ENCODE measurements around the gene RNF145.
"Not testable (repeated sequence)": the region's sequence is repeated elsewhere in the genome, so short reads cannot be mapped to it uniquely, and the experiment has no call there.

The RNF145 gene

DNA sequence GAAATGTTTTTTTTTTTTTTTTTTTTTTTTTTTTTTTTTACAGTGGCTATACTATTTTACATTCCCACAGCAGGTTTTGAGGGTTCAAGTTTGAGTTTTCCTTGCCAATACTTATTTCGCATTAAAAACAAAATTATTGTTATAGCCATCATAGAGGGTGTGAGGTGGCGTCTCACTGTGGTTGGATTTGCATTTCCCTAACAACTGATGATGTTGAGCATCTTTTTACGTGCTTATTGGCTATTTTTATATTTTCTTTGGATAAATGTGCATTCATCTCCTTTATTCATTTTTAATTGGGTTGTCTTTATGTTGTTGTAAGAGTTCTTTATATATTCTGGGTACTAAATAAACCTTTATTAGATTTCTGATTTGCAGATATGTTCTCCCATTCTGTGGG lies 34.8 kb upstream of the RNF145 start:
- Histone ChIP-seq H3K4me3 (ENCODE audit: control insufficient read depth in 1 of 7, extremely low read depth in 1 of 7, insufficient read depth in 4 of 7, low read depth in 2 of 7, low read length in 6 of 7) (no peak overlapping the region), H3K27me3 (replicated peaks in 2 of 5; ENCODE audit: control insufficient read depth in 4 of 5, insufficient read depth in 5 of 5, low read length in 4 of 5) (no peaks in the 10 kb centered on the region), H3K27ac (ENCODE audit: insufficient read depth in 1 of 2, low read depth in 1 of 2, low read length in 2 of 2, poor library complexity in 1 of 2, severe bottlenecking in 2 of 2) (no peak overlapping the region), H3K36me3 (ENCODE audit: control insufficient read depth in 4 of 4, insufficient read depth in 4 of 4, low read length in 3 of 4) (no peaks in the 10 kb centered on the region), H3K4me1 (ENCODE audit: control extremely low read depth in 1 of 4, control insufficient read depth in 4 of 4, insufficient read depth in 4 of 4, low read length in 3 of 4) (peaks cover 4 to 20% (median 8%) of the 10 kb centered on the region in 4 experiments), H3K9me3 (ENCODE audit: control extremely low read depth in 1 of 5, control insufficient read depth in 4 of 5, insufficient read depth in 2 of 5, low read depth in 1 of 5, low read length in 4 of 5) (no peaks in the 10 kb centered on the region)
- DNase-seq: peak in 1 of 3 donors; percentile 9
- no CpG with 5 or more reads among the region's 3 CpGs for WGBS (ENCODE audit: insufficient coverage)
- ChIA-PET CTCF (interaction anchor here (0.7 kb wide), 1 partner anchor 13 kb away, joined by 3 read pairs; no protein-coding TSS in a partner anchor), POLR2A (no interaction called here)

GRCh38 chr5:159243385-159243784 lies 34.0 kb upstream of the RNF145 start:
- Histone ChIP-seq H3K27me3 (replicated peaks in 2 of 5; ENCODE audit: control insufficient read depth in 4 of 5, insufficient read depth in 5 of 5, low read length in 4 of 5) (no peaks in the 10 kb centered on the region), H3K36me3 (ENCODE audit: control insufficient read depth in 4 of 4, insufficient read depth in 4 of 4, low read length in 3 of 4) (no peaks in the 10 kb centered on the region), H3K4me3 (ENCODE audit: control insufficient read depth in 1 of 7, extremely low read depth in 1 of 7, insufficient read depth in 4 of 7, low read depth in 2 of 7, low read length in 6 of 7) (no peak overlapping the region), H3K9me3 (ENCODE audit: control extremely low read depth in 1 of 5, control insufficient read depth in 4 of 5, insufficient read depth in 2 of 5, low read depth in 1 of 5, low read length in 4 of 5) (no peaks in the 10 kb centered on the region), H3K27ac (ENCODE audit: insufficient read depth in 1 of 2, low read depth in 1 of 2, low read length in 2 of 2, poor library complexity in 1 of 2, severe bottlenecking in 2 of 2) (no peak overlapping the region), H3K4me1 (ENCODE audit: control extremely low read depth in 1 of 4, control insufficient read depth in 4 of 4, insufficient read depth in 4 of 4, low read length in 3 of 4) (peaks cover 4 to 20% (median 8%) of the 10 kb centered on the region in 4 experiments)
- ChIA-PET CTCF (interaction anchor here (0.7 to 1.3 kb wide), 2 partner anchors 13 to 18 kb away, joined by 3 read pairs; no protein-coding TSS in a partner anchor), POLR2A (no interaction called here)
- DNase-seq: no peak

DNA sequence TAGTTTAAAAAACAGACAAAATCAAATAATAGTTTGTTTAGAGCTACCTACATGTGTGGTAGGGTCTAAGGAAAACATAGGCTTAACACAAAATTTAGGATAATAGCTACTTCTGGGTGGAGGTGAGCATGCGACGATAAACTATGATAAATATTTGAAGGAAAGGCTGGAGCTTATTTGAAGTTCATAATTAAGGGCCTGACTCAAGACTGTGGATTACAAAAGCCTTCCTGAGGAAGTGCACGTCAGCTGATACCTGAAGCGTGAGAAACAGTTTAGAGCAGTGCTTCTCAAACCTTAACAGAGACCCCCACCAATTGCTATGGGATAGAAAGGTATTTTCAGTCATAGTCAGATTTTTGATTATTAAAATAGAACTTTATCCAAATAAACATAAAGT lies 33.3 kb upstream of the RNF145 start:
- H3K27me3 ChIP-seq (replicated peaks in 2 of 5; ENCODE audit: control insufficient read depth in 4 of 5, insufficient read depth in 5 of 5, low read length in 4 of 5): no peaks in the 10 kb centered on the region
- WGBS (ENCODE audit: insufficient coverage): 10% methylated on average over 3 of the region's 4 CpGs
- CTCF ChIA-PET: interaction anchor here (0.7 to 1.3 kb wide), 2 partner anchors 14 to 19 kb away, joined by 3 read pairs; no protein-coding TSS in a partner anchor
- H3K36me3 ChIP-seq (ENCODE audit: control insufficient read depth in 4 of 4, insufficient read depth in 4 of 4, low read length in 3 of 4): no peaks in the 10 kb centered on the region
- peak; percentile 30 to 71 (median 58) for DNase-seq
- H3K9me3 ChIP-seq (ENCODE audit: control extremely low read depth in 1 of 5, control insufficient read depth in 4 of 5, insufficient read depth in 2 of 5, low read depth in 1 of 5, low read length in 4 of 5): no peaks in the 10 kb centered on the region
- no peak overlapping the region for H3K27ac ChIP-seq (ENCODE audit: insufficient read depth in 1 of 2, low read depth in 1 of 2, low read length in 2 of 2, poor library complexity in 1 of 2, severe bottlenecking in 2 of 2)
- no peak overlapping the region for H3K4me3 ChIP-seq (ENCODE audit: control insufficient read depth in 1 of 7, extremely low read depth in 1 of 7, insufficient read depth in 4 of 7, low read depth in 2 of 7, low read length in 6 of 7)
- peaks cover 4 to 20% (median 8%) of the 10 kb centered on the region in 4 experiments for H3K4me1 ChIP-seq (ENCODE audit: control extremely low read depth in 1 of 4, control insufficient read depth in 4 of 4, insufficient read depth in 4 of 4, low read length in 3 of 4)
- POLR2A ChIA-PET: no interaction called here

DNA sequence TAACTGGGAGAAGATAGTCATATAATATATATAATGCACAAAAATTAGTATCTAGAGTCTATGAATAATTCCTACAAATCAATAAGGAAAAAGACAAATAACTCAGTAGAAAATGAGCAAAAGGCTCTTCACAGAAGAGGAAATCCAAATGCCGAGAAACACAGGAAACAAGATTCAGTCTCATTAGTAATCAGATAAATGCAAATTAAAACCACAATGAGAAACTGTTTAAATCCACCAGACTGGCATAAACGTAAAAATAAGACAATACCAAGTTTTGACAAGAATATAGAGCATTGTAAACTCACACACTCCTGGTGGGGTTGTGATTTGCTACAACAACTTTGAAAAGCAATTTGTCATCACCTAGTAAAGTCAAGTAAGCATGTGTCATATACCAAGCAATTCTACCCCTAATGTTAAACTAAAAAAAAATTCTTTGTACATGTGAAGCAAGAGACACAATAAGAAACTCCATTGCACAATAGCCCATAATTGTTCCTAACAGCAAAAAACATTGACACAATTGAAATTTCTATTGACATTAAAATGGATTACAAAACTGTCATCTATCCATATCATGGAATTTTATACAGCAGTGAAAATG lies 32.7 kb upstream of the RNF145 start:
- peak in 2 of 3 donors; percentile 36 to 53 for DNase-seq
- Histone ChIP-seq H3K4me3 (ENCODE audit: control insufficient read depth in 1 of 7, extremely low read depth in 1 of 7, insufficient read depth in 4 of 7, low read depth in 2 of 7, low read length in 6 of 7) (no peak overlapping the region), H3K27me3 (replicated peaks in 2 of 5; ENCODE audit: control insufficient read depth in 4 of 5, insufficient read depth in 5 of 5, low read length in 4 of 5) (no peaks in the 10 kb centered on the region), H3K4me1 (ENCODE audit: control extremely low read depth in 1 of 4, control insufficient read depth in 4 of 4, insufficient read depth in 4 of 4, low read length in 3 of 4) (peaks cover 4 to 20% (median 8%) of the 10 kb centered on the region in 4 experiments), H3K27ac (ENCODE audit: insufficient read depth in 1 of 2, low read depth in 1 of 2, low read length in 2 of 2, poor library complexity in 1 of 2, severe bottlenecking in 2 of 2) (no peak overlapping the region), H3K9me3 (ENCODE audit: control extremely low read depth in 1 of 5, control insufficient read depth in 4 of 5, insufficient read depth in 2 of 5, low read depth in 1 of 5, low read length in 4 of 5) (no peaks in the 10 kb centered on the region), H3K36me3 (ENCODE audit: control insufficient read depth in 4 of 4, insufficient read depth in 4 of 4, low read length in 3 of 4) (no peaks in the 10 kb centered on the region)
- ChIA-PET POLR2A (no interaction called here), CTCF (interaction anchor here (1.3 kb wide), 1 partner anchor 14 kb away, joined by 3 read pairs; no protein-coding TSS in a partner anchor)
- 0% methylated on average over 1 of the region's 2 CpGs for WGBS (ENCODE audit: insufficient coverage)

GRCh38 chr5:159240301-159240870 lies 31.0 kb upstream of the RNF145 start:
- POLR2A ChIA-PET: no interaction called here
- no peaks in the 10 kb centered on the region for H3K36me3 ChIP-seq (ENCODE audit: control insufficient read depth in 4 of 4, insufficient read depth in 4 of 4, low read length in 3 of 4)
- peaks cover 4 to 20% (median 8%) of the 10 kb centered on the region in 4 experiments for H3K4me1 ChIP-seq (ENCODE audit: control extremely low read depth in 1 of 4, control insufficient read depth in 4 of 4, insufficient read depth in 4 of 4, low read length in 3 of 4)
- DNase-seq: peak in 2 of 3 donors; percentile 13 to 29
- CTCF ChIA-PET: interaction anchor here (0.5 to 1.4 kb wide), 2 partner anchors 78 to 1372 kb away, joined by 3 read pairs; no protein-coding TSS in a partner anchor
- no peak overlapping the region for H3K4me3 ChIP-seq (ENCODE audit: control insufficient read depth in 1 of 7, extremely low read depth in 1 of 7, insufficient read depth in 4 of 7, low read depth in 2 of 7, low read length in 6 of 7)
- no peaks in the 10 kb centered on the region for H3K27me3 ChIP-seq (replicated peaks in 2 of 5; ENCODE audit: control insufficient read depth in 4 of 5, insufficient read depth in 5 of 5, low read length in 4 of 5)
- no peaks in the 10 kb centered on the region for H3K9me3 ChIP-seq (ENCODE audit: control extremely low read depth in 1 of 5, control insufficient read depth in 4 of 5, insufficient read depth in 2 of 5, low read depth in 1 of 5, low read length in 4 of 5)
- H3K27ac ChIP-seq (ENCODE audit: insufficient read depth in 1 of 2, low read depth in 1 of 2, low read length in 2 of 2, poor library complexity in 1 of 2, severe bottlenecking in 2 of 2): no peak overlapping the region
- WGBS (ENCODE audit: insufficient coverage): 100% methylated on average over 3 of the region's 4 CpGs

DNA sequence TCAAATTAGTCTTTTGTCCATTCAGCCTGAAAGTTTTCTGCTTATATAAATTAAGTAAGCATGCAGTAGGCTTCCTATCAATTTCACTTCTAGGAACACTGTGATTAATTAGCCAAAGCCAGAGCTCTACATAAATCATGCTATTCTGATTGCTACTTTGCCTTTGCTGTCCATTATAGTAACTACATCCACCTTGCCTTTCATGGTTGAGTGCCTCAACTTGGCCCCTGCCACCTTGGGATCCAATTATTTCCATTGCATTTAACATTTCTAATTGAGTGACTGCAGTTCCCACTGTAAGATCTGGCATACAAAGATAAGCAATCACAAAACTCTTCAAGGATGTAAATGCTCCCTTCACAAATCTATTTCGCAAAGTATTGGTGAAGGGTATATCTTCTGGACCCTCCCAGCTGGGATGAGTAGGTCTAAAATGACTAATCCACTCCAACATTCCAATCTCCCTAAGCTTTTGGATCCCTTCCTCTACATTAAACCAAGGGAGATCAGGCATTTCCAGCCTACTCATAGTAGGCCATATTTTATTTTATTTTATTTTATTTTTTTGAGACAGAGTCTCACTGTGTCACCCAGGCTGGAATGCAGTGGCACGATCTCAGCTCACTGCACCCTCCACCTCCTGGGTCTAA lies 26.6 kb upstream of the RNF145 start:
- not testable (repeated sequence) for DNase-seq; H3K36me3 ChIP-seq (ENCODE audit: control insufficient read depth in 4 of 4, insufficient read depth in 4 of 4, low read length in 3 of 4); H3K27ac ChIP-seq (ENCODE audit: insufficient read depth in 1 of 2, low read depth in 1 of 2, low read length in 2 of 2, poor library complexity in 1 of 2, severe bottlenecking in 2 of 2); H3K4me1 ChIP-seq (ENCODE audit: control extremely low read depth in 1 of 4, control insufficient read depth in 4 of 4, insufficient read depth in 4 of 4, low read length in 3 of 4); H3K4me3 ChIP-seq (ENCODE audit: control insufficient read depth in 1 of 7, extremely low read depth in 1 of 7, insufficient read depth in 4 of 7, low read depth in 2 of 7, low read length in 6 of 7); H3K9me3 ChIP-seq (ENCODE audit: control extremely low read depth in 1 of 5, control insufficient read depth in 4 of 5, insufficient read depth in 2 of 5, low read depth in 1 of 5, low read length in 4 of 5); H3K27me3 ChIP-seq (replicated peaks in 2 of 5; ENCODE audit: control insufficient read depth in 4 of 5, insufficient read depth in 5 of 5, low read length in 4 of 5)
- WGBS (ENCODE audit: insufficient coverage): no CpG with 5 or more reads among the region's 2 CpGs
- POLR2A ChIA-PET: interaction anchor here (0.6 kb wide), 1 partner anchor 15 kb away, joined by 4 read pairs; no protein-coding TSS in a partner anchor
- CTCF ChIA-PET: interaction anchor here (0.8 kb wide), 1 partner anchor 20 kb away, joined by 3 read pairs; no protein-coding TSS in a partner anchor

- H3K9me3 ChIP-seq (ENCODE audit: control extremely low read depth in 1 of 5, control insufficient read depth in 4 of 5, insufficient read depth in 2 of 5, low read depth in 1 of 5, low read length in 4 of 5): no peaks in the 10 kb centered on the region
- H3K27ac ChIP-seq (ENCODE audit: insufficient read depth in 1 of 2, low read depth in 1 of 2, low read length in 2 of 2, poor library complexity in 1 of 2, severe bottlenecking in 2 of 2): no peak overlapping the region
- WGBS (ENCODE audit: insufficient coverage): 100% methylated on average over 1 of the region's 2 CpGs
- no peak for DNase-seq
- H3K4me1 ChIP-seq (ENCODE audit: control extremely low read depth in 1 of 4, control insufficient read depth in 4 of 4, insufficient read depth in 4 of 4, low read length in 3 of 4): no peaks in the 10 kb centered on the region
- ChIA-PET POLR2A (no interaction called here), CTCF (interaction anchor here (1.0 kb wide), 1 partner anchor 16 kb away, joined by 3 read pairs; no protein-coding TSS in a partner anchor)
- no peak overlapping the region for H3K4me3 ChIP-seq (ENCODE audit: control insufficient read depth in 1 of 7, extremely low read depth in 1 of 7, insufficient read depth in 4 of 7, low read depth in 2 of 7, low read length in 6 of 7)
- H3K27me3 ChIP-seq (replicated peaks in 2 of 5; ENCODE audit: control insufficient read depth in 4 of 5, insufficient read depth in 5 of 5, low read length in 4 of 5): no peaks in the 10 kb centered on the region
- no peaks in the 10 kb centered on the region for H3K36me3 ChIP-seq (ENCODE audit: control insufficient read depth in 4 of 4, insufficient read depth in 4 of 4, low read length in 3 of 4)
Measured at GRCh38 chr5:159231167-159231566, 21.8 kb upstream of the RNF145 start.

Measured in common myeloid progenitor, CD34-positive (primary cell).